Fibroblast of skin of back (primary cell): ENCODE data around the gene CACHD1.
"Not testable (repeated sequence)": the region's sequence is repeated elsewhere in the genome, so short reads cannot be mapped to it uniquely, and the experiment has no call there.

Experiments
- DNase-seq: peaks from one replicate; pipeline ENCODE4 v3.0.0-alpha.2; 2013

The CACHD1 gene

GRCh38 chr1:64702670-64703069 is 232.7 kb downstream of the CACHD1 start:
- DNase-seq = not testable (repeated sequence)

GRCh38 chr1:64703600-64703999 is 233.7 kb downstream of the CACHD1 start:
- DNase-seq = no peak

GRCh38 chr1:64705591-64705990 is 235.7 kb downstream of the CACHD1 start:
- DNase-seq = no peak

- DNase-seq = no peak
Observed at GRCh38 chr1:64711266-64711665, 241.3 kb downstream of the CACHD1 start.

GRCh38 chr1:64712049-64712448 is 242.1 kb downstream of the CACHD1 start:
- DNase-seq = no peak

- DNase-seq = no peak
Observed at GRCh38 chr1:64715186-64715585, 245.3 kb downstream of the CACHD1 start.

- DNase-seq = no peak
Observed at GRCh38 chr1:64721135-64721534, 251.2 kb downstream of the CACHD1 start.

GRCh38 chr1:64721576-64722145 is 251.7 kb downstream of the CACHD1 start:
- no peak for DNase-seq

GRCh38 chr1:64727861-64728260 is 257.9 kb downstream of the CACHD1 start:
- DNase-seq = no peak

GRCh38 chr1:64733581-64734286 is 263.8 kb downstream of the CACHD1 start:
- DNase-seq = peak; percentile 92

GRCh38 chr1:64734287-64734652 is 264.3 kb downstream of the CACHD1 start:
- DNase-seq = no peak

GRCh38 chr1:64740687-64741086 is 270.8 kb downstream of the CACHD1 start:
- DNase-seq = not testable (repeated sequence)
